Activated CD4-positive, alpha-beta T cell treated with anti-CD3 and anti-CD28 coated beads, Interleukin-2, amount 50 U/mL, for 1 hour (primary cell): ENCODE measurements around the gene NFATC1.
A peak's percentile ranks its signal among the peaks of the same experiment; 100 is the strongest.

Experiments
- DNase-seq: peaks from one replicate; pipeline ENCODE4 v3.0.0-alpha.2; 2020

Gene NFATC1

DNA sequence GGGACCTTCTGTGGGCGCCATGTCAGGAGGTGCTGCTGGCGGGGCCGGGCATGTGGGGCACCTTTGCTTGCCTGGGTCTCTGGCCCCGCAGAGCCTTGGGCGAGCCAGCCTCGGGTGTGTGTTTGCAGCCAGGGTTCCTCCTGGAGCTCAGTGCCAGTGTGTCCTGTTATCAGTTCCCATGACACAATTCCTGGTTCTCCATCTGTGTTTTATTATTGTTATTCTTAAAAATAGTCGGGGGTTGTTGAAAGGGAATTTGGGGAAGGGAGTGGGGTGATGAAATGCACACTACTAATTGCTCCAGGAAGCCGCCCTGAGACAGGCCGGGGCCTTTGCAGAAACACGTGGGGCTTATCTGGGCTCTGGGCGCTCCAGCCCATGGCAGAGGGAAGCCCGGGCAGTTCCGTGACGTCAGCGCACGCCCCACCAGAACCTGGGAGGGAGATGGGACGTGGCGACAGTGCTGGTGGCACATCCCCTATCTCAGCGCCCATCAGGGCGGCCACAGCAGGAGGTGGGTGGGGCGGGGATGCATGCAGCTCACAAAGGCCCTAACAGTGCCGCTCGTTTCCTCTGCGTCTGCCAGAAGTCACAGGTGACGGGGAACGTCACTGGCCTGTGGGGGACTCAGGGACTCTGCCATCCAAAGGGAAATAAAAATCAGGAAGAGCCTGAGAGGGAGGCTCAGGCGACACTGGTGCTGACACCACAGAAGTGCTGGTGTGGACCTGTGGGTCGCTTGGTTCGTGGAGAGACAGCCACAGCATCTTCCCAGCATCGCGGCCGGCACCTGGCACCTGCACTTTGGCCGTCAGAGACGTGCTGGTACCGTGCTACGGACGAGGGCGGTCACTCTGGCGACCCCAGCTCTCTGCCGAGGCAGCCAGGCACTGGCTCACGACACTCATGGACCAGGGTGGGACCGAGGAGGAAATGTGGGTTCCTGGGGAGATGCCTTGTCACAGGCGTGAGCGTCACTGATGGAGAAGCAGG lies 131.0 kb downstream of the NFATC1 start:
- no peak for DNase-seq

DNA sequence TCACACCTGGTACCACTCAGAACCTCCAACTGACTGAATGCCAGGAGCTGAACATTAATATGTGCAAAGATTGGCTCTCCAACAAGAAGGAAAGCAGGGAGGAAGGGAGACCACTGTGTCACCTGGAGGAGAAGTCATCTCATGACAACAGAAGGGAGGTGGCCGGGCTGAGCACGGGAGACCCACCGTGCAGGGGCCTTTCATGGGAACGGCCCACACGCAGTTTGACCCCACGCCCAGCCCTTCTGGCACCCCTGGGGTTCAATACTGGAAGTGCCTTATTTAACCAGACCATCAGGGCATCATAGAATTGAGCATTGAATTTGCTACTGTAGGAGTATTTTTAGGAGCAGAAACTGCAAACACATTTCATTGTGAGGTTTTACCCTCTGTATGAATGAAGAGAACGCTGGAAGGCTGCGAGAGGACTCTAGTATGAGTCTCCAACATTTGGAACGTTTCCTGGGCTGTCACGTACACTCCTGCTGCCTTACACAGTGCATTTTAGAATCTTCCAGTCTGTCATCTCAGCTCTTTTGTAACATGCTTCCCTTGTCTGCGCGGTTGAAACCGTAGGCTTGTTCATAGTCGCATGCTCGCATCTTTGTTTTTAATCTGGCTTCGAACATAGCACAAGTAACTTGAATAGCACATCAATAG lies 132.1 kb downstream of the NFATC1 start:
- no peak for DNase-seq

DNA sequence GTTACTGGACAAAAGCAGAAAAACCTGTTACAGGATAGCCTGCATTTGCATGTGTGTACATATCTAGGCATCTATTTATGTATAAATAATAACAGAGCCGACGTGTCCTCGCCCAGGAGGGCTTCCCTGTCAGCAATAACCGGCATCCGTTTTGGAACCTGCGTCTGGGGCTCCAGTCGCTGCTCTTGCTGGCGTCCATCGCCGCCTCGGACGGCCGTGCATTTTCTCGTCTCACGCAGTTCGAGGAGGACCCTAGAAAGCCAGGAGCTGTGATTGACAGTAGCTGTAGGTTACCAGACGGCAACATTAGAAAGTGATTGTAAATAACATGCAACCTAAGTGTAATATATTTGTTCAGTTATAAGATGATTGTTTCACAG lies 132.6 kb downstream of the NFATC1 start:
- no peak for DNase-seq

DNA sequence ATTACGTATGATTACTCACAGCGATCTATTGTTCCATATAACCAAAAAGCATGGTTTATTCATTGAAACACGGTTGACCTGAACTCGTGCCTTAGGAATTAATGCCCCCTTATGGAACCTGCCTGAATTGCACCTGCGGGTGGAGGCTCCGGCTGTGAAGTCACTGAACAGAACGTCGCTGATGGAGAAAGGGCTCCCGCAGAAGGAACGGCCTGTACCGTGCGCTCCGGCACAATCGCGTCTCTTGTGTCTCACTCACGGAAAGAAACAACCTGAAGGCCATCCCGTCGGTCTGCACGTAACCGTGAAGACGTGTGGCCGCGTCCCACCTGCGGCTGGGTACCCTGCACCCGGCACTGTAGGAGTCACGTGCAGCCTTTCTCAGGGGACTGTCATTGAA lies 133.1 kb downstream of the NFATC1 start:
- DNase-seq = peak; percentile 80

DNA sequence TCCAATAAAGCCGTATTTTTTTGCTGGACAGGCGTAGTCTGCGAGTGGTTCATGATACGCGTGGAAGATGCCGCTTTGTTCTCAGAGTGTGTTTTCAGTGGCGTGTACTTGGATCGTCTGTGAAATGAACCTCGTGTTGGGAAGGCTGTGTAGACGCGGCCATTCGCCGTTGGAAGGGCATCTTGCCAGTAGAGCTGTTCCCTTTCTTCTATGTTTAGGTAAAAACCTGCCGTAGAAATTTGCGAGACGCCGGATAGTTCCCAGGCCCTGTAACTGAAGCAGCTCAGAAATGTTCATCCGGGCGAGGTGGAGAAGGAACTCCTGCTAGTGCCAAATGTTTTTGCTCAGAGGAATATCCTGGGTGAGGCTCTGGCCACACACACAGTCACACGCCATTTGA lies 133.6 kb downstream of the NFATC1 start:
- no peak for DNase-seq

DNA sequence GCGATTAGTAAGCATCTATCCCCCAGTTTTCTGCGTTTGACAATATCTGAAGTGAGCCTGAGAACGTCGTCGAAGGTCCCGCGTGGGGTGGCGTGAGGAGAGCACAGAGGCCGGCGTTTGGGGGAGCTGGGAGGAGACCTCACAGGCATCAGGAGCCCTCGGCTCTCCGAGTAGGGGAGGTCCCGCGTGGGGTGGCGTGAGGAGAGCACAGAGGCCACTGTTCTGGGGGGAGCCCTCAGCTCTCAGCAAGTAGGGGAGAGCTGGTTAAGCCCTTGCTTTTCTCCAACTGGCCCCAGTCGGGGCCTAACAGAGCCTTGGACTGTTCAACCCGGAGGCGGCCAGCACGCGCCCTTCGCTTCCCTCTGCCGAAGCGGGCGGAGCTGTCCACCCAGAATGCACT lies 134.3 kb downstream of the NFATC1 start:
- DNase-seq = no peak

DNA sequence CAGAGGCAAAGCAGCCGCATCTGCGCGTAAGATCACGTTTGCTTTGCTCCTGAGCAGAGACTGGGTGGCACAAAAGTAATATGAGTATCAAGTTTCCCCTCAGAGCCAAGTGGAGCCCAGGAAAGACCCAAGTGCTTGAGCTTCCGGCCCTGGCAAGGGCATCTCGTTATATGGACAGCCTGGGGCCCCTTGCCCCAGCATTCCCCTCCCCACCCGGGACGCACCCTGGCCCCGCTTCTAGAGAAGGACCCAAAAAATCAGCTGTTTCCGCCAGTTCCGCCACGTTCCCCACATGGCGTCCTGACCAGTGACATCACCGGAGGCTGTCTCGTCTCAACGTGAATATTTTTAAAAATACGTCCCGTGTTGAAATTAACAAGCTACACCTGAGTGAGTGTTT lies 135.1 kb downstream of the NFATC1 start:
- DNase-seq = no peak

DNA sequence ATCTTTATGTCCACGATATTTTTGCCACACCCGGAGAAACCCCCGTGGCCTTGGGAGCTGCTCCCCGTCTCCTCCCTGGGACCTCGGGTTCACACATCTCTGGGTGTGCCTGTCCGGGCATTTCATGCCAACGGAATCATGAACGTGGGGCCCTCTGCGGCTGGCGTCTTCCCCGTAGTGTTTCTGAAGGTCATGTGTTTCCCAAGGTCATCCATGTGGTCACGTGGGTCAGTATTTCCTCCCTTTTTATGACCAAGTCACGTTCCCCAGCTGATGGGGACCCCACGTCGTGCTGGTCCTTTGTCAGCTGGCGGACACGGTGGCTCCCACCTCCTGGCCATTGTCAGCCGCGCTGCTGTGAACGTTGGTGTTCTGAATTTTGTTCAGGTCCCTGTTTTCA lies 135.7 kb downstream of the NFATC1 start:
- DNase-seq = no peak

DNA sequence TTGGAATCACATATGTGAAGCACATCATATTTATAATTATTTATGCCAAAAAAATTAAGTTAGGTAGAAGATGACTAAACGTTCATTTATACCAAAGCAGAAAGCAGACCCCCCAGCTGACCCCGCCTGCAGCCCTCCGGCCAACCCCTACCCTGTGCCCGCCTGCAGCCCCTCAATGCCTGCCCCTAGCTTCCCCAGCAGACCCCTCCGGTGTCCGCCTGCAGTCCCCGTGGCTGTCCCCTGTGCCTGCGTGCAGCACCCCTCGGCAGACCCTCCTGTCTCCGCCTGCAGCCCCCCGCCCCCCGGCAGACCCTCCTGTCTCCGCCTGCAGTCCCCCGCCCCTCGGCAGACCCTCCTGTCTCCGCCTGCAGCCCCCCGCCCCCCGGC lies 136.2 kb downstream of the NFATC1 start:
- DNase-seq = no peak

DNA sequence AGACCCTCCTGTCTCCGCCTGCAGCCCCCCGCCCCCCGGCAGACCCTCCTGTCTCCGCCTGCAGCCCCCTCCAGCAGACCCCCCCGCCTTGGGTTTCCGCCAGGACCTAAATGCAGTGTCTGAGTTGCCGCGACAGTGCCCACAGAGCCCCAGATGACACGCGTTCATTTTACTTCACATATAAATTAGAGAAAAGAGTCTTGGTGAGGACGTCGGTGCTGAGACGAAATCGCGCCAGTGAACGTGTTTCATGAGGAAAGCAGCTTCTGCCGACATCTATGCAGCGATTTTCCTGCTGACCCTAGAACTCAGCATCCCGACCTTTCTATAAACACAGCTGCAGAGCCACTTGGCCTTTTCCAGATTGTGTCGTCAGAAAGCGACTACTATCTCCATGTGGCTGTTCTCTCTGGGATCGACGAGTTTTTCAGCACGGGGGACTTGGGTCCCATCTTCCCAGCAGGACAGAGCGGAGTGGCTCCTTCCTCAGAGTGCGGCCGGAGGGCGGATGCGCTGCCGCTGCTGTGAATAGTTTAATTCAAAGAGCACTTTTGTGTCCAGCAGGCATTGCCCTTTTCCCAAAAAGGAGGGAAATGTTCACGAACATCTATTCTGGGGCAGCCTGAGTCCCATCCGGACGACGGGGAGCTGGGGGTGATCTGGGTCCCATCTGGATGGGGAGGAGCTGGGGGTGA lies 136.7 kb downstream of the NFATC1 start:
- DNase-seq = no peak

DNA sequence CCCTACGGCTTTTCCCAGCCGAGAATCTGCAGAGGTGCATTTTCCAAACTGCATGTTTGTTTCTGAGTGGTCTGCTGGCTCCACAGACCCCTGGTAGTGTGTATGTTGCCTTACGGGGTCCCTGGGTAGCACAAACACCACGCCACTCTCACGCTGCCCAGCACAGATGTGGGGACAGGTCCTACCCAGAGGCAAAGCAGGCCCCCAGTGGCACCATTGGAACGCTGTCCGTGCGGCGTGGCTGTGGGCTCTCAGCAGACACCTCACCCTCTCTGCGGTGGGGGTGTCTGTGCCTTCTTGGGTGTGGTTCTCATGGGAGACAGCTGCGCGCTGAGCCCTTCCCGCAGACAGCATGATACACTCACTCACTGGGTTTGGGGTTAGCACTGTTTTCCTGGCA lies 137.4 kb downstream of the NFATC1 start:
- no peak for DNase-seq

DNA sequence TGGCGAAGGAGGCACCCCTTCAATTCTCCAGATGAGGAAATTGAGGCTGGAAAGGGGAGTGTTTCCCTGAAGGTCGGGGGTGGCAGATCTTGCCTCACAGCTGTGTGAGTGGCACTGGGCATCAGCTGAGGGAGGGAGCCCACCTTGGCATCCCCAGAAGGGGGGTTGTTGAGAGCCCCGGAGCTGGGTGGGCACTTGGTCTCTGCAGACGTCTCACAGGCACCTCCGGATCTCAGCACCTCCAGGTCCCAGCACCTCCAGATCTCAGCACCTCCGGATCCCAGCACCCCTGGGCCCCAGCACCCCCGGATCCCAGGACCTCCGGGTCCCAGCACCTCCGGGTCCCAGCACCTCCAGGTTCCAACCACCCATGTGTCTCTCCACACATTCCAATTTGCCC lies 137.9 kb downstream of the NFATC1 start:
- no peak for DNase-seq

DNA sequence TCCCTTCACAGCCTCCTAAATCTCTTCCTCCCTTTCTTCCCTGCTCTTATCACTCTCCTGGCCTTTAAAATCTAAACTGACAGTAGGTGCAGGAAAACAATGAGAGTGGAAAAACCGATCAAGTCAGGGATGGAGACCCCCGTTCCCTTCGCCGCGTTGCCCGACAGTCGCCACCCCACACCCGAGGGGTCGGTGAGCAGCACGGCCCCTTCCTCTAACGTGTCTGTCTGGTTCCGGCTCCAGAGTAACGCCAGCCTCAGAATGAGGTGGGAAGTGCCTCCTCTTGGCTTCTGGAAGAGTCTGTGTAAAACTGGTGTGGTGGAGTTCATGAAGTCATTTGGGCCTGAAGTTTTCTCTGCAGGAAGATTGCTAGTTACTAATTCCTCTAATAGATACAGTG lies 138.6 kb downstream of the NFATC1 start:
- no peak for DNase-seq

DNA sequence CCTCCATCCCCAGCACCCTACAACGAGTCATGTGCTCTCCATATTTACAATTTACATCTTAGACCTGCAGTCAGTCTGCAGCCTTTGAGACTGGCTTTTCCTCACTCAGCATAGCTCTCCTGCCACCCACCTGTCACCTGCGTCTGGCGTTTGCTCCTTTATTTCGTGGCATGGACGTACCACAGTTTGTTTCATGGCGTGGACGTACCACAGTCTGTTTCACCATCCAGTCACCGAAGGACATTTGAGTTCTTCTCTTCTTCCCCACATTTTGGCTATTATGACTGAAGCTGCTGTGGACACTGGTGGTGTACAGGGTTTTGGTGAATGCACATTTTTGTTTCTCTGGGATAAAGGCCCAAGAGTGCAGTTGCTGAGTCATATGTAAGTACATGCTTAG lies 142.0 kb downstream of the NFATC1 start:
- DNase-seq = no peak

DNA sequence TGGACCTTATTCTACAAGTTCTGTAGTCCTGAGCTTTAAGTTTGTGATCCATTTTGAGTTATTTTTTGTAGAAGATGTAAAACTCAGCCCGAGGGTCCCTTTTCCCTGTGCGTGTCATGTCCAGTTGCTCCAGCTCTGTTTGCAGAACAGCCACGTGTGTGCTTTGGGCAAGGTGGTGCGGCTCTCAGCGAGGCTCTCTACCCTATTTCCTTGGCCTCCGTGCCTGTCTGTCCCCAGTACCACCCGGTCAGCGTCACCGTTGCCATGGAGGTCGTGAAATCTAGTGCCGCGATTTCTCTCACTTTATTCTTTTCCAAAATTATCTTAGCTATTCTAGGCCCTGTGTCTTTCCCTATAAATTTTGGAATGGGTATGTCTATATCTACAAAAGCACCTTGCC lies 142.9 kb downstream of the NFATC1 start:
- DNase-seq = no peak

DNA sequence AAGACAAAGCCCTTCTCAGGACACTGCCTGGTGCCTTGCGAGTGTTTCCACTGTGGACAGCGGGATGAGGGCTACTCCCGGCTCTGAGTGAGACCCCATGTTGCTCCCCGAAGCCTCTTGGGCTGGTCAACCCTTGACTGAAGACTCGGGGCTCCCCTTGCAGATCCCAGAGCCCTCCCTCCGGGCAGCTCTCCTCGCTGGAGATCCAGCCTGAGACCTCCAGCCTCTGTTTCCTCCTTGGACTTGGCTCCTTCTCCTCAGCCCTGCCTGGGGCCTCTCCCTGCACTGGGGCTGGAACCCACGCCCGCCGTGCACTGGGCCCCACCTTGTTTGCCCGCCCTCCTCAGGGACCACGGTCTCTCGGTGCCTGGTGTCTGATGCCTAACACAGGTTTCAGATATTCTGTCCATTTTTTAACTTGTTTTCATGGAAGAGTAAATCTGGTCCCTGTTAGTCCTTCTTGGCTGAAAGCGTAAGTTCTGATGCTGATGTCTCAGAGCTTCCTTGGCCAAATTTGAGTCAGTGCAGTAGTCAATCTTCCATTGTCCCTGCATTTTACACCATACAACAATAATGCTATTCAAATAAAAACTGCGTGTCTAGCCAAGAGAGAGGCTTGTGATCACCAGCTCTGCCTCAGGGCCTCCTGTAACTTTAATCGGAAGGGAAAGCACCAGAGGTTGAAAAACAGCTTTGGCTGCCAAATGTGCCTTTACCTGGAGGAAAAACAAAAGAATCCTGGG lies 144.6 kb downstream of the NFATC1 start:
- DNase-seq = no peak

DNA sequence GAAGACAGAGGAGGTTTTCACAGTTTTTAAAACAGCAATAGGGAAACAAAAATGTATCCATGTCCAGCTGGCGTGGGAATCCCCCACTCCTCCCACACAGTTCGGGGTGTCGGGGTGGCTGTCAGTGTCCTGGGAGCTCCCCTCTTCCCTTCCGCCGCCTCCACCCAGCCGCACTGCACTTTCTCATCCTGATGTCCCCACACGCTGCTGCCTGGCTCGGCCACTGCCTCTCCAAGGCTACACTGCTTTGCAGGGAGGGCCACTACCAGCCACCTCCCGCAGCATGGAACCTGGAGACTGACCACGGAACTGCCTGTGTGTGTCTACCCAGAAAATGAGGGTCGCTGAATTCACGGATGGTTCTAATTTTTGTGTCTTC lies 145.2 kb downstream of the NFATC1 start:
- DNase-seq = no peak

DNA sequence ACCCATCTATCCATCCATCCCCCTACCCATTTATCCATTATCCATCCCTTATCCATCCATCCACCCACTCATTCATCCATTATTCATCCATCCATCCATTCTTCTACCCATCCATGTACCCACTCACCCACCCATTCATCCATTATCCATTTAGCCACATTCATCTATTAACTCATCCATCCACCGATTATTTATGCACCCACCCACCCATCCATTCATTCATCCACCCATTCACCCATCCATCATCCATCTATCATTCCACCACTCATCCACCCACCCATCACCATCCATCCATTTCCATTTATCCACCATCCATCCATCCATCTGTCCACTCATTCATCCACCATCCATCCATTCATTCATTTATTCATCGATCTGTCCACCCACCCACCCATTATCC lies 146.5 kb downstream of the NFATC1 start:
- no peak for DNase-seq

DNA sequence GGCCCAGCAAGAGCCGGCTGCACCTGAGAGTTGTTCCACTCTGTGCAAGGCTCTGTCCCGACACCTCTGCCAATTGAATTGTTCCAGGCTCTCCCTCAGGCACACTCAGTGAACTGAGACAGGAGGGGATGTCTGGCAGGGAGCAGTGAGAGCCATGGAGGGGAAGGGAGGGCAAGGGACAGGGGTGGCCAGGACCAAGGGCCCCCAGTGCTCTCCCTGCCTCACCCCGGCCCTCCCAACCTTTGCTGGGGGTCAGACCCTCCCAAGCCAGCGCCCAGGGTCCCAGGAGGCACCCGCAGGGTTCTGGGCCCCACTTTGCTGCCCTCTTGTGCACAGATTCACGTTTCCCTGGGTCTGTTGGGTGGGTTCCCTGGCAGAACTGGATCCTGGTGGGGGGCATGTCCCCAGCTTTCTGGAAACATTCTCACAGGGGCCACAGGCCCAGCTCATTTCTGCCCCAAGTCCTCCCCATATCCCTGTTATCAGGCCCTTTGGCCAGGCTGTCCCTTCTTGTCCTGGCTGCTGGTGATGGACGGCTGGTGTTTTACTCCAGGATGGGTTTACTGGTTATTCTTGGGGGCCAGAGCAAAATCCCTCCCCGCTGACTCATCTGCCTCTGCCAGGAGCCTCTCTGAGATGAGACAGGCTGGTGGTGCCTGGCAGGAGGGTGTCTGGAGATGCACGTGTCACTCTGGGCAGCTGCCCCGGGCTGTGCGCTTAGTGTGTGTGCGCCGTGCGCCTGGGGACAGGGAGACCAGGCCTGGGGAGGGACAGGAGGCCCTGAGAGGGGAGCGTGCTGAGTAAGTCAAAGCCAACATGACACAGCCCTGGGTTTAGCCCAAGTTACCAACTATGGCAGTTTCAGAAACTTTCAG lies 147.4 kb downstream of the NFATC1 start:
- DNase-seq = no peak

DNA sequence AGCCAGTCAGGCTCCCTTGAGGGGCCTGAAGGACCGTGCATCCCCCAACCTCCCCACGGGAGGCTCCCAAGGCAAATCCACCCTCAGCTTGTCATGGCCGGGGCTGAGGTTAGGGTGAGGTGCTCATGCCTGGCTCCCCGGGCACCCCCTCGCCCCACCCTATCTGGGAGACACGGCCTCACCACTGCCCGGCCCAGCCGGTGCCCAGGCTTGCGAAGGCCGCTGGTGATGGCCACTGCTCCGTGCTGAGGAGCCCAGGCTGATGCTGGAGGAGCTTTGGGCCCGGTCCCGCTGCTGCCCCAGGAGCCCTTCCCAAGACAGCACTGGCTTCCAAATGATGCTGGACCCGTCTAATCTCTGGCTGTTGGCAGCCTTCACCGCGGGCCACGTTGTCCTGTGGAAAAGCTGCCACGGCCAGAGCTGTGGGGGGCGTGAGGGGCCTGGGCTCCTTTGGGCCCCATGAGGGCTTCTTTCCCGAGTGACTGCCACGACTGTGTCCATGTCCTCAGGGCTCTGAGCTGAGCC lies 148.2 kb downstream of the NFATC1 start:
- no peak for DNase-seq

DNA sequence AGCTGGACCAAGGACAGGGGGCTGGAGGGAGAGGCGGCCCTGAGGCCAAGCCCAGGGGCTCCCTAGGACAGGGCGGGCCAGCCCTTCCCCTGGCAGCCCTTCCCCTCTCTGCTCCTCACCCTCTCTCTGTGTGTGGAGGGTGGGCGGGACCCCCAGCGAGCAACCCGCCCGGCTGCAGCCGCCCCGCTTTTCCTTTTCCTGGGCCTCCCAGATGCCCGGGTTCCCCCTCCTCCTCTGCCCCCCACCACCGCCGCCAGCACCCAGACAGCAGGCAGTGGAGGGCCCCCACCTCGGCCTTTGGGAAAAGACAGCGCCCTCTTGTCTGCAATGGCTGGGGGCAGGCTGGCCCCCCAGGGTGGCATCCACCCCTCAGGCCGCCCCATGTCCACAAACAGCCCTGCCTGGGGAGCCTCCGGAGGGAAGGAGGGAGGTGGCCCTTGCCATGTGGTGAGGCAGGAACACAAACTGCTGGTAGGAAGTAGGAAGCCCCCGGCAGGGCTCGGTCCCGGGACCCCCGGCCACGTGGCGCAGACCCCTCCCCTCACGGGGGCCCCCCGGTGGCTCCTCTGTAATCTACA lies 148.7 kb downstream of the NFATC1 start:
- no peak for DNase-seq

DNA sequence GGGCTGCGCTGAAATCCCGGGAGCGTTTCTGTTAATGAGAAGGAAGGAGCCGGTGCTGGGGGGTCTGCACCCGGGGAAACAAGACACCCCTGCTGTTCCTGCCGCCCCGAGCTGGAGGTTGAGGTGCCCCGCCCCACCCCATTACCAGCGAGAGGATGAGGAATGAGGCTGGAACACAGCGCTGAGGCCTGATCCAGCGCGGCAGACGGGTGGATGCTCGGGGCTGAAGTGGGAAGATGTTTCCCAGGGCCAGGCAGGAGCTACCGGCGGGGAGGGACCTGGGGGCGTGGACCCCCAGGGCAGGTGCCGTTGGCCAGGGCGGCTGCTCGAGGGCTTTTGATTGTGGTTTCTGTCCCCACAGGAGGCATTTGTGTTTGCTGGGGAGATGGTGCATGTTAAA lies 149.5 kb downstream of the NFATC1 start:
- no peak for DNase-seq
